ENCODE data around the gene DHRSX. TPM values are rescaled to one million over a fixed set of nuclear protein-coding genes. Genes with fewer than 3 reads are reported as not detected.

The DHRSX gene
- total and polyA plus RNA-seq, 2 donors (not counting 3 experiments of a cell fraction or from before 2014, with no cell fraction given) = 27.1 to 37.7 TPM

DNA sequence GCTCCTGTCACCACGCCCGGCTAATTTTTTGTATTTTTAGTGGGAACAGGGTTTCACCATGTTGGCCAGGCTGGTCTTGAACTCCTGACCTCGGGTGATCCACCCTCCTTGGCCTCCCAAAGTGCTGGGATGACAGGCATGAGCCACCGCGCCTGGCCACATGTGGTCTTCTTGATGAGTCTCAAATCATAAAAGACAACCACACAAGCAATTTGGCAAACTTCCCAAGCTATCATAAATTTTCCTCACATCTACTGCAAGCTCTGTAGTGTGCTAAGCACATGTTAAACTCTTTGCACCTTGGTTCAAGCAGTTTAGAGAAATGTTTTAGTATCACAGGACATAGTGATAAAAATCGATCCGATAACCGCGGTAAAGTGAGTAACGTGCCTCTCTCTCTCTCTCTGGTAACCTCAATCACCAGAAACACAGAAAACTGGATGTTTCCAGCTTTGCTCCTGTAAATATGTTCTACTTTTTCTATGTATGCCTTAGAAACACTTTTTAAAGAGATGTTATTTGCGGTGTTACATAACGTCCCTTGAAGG lies 256.8 kb downstream of the DHRSX start:
- no TSS peak for BruUV-seq (replicated peaks)

More for the DNA sequence above, 256.8 kb downstream of the DHRSX start:
- no peak for DNase-seq (ENCODE audit: low read depth, low spot score)
- H4K20me1 ChIP-seq (replicated peaks; ENCODE audit: control insufficient read depth, extremely low read depth, insufficient read depth, low read length) = no peaks in the 10 kb centered on the region
- H2AFZ ChIP-seq (ENCODE audit: low read depth, low read length) = no peak overlapping the region
- H3K9me1 ChIP-seq (replicated peaks; ENCODE audit: control insufficient read depth, extremely low read depth, insufficient read depth, low read length) = no peaks in the 10 kb centered on the region
- H3K36me3 ChIP-seq (ENCODE audit: control insufficient read depth in 2 of 2, extremely low read depth in 1 of 2, insufficient read depth in 2 of 2, low read length in 2 of 2) = peaks cover 0 to 4% of the 10 kb centered on the region in 2 experiments
- H3K27ac ChIP-seq (ENCODE audit: insufficient read depth, low read depth, low read length) = no peak overlapping the region
- H3K27me3 ChIP-seq (ENCODE audit: control insufficient read depth in 2 of 2, insufficient read depth in 2 of 2, low read length in 2 of 2) = no peaks in the 10 kb centered on the region
- no peaks in the 10 kb centered on the region for H3K9me3 ChIP-seq (replicated peaks; ENCODE audit: control insufficient read depth, insufficient read depth, low read length)
- H3K4me3 ChIP-seq (replicated peaks in 1 of 3; ENCODE audit: insufficient read depth in 1 of 3, low read depth in 1 of 3, low read length in 3 of 3) = no peak overlapping the region
- H3K79me2 ChIP-seq (ENCODE audit: control insufficient read depth, insufficient read depth, low read length) = no peaks in the 10 kb centered on the region
- intact Hi-C loops (cut with micrococcal nuclease) = no loop called here
- TF ChIP-seq FOS (IDR thresholded peaks at IDR 0.05; ENCODE audit: borderline replicate concordance, insufficient read depth, low read length) (no peak), POLR2AphosphoS5 (IDR thresholded peaks at IDR 0.05; ENCODE audit: insufficient read depth, low read depth, low read length) (no peak), JUN (IDR thresholded peaks at IDR 0.05; ENCODE audit: borderline replicate concordance, insufficient read depth, insufficient read length, low read depth) (no peak), POLR2A (IDR thresholded peaks at IDR 0.05; ENCODE audit: low read depth, low read length) (no peak), GATA2 (IDR thresholded peaks at IDR 0.05; ENCODE audit: insufficient read depth, insufficient read length, low read depth, low read length) (no peak)
- TF ChIP-seq, protein P1, sequence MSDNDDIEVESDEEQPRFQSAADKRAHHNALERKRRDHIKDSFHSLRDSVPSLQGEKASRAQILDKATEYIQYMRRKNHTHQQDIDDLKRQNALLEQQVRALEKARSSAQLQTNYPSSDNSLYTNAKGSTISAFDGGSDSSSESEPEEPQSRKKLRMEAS (IDR thresholded peaks at IDR 0.05; ENCODE audit: insufficient read depth, insufficient read length) = no peak
- TF ChIP-seq, protein P2, sequence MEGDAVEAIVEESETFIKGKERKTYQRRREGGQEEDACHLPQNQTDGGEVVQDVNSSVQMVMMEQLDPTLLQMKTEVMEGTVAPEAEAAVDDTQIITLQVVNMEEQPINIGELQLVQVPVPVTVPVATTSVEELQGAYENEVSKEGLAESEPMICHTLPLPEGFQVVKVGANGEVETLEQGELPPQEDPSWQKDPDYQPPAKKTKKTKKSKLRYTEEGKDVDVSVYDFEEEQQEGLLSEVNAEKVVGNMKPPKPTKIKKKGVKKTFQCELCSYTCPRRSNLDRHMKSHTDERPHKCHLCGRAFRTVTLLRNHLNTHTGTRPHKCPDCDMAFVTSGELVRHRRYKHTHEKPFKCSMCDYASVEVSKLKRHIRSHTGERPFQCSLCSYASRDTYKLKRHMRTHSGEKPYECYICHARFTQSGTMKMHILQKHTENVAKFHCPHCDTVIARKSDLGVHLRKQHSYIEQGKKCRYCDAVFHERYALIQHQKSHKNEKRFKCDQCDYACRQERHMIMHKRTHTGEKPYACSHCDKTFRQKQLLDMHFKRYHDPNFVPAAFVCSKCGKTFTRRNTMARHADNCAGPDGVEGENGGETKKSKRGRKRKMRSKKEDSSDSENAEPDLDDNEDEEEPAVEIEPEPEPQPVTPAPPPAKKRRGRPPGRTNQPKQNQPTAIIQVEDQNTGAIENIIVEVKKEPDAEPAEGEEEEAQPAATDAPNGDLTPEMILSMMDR (IDR thresholded peaks at IDR 0.05; ENCODE audit: extremely low read depth in 1 of 2, insufficient read depth in 1 of 2, low read depth in 1 of 2, low read length in 2 of 2) = no peak
- POLR2A ChIA-PET = no interaction called here
- no peaks in the 10 kb centered on the region for H3K4me1 ChIP-seq (ENCODE audit: control insufficient read depth, extremely low read depth, insufficient read depth, low read length)
- dilution Hi-C loops (cut with MboI; ENCODE audit: extremely low pct_ligation_motif_present, low sequenced_read_pairs) = no loop called here
- H3K4me2 ChIP-seq (ENCODE audit: insufficient read depth, low read length) = no peak overlapping the region
- CTCF ChIA-PET = no interaction called here
- H3K9ac ChIP-seq (replicated peaks; ENCODE audit: extremely low read depth, insufficient read depth, low read length) = no peak overlapping the region
- no peak for FAIRE-seq

All from endothelial cell of umbilical vein (primary cell).